ENCODE results near the gene PBLD. TPM values are rescaled to one million over a fixed set of nuclear protein-coding genes. Genes with fewer than 3 reads are reported as not detected.

Gene PBLD
- total RNA-seq, 4 donors from 2014 or later = 5.7 to 9.5 (median 8.0) TPM

- Histone ChIP-seq H3K27ac (no peak overlapping the region), H3K4me3 (no peak overlapping the region), H3K4me1 (no peaks in the 10 kb centered on the region), H3K27me3 (no peaks in the 10 kb centered on the region), H3K36me3 (no peaks in the 10 kb centered on the region), H3K9me3 (no peaks in the 10 kb centered on the region)
- TF ChIP-seq POLR2A (IDR thresholded peaks at IDR 0.05) (no peak), EP300 (IDR thresholded peaks at IDR 0.05) (no peak), POLR2AphosphoS5 (IDR thresholded peaks at IDR 0.05) (no peak), CTCF (IDR thresholded peaks at IDR 0.05) (no peak)
- no peak for ATAC-seq
These were observed 22.2 kb downstream of the PBLD start for GRCh38 chr10:68310531-68310930.

GRCh38 chr10:68305854-68306253 is 26.9 kb downstream of the PBLD start:
- no peak overlapping the region for H3K27ac ChIP-seq
- TF ChIP-seq CTCF (IDR thresholded peaks at IDR 0.05) (no peak), POLR2AphosphoS5 (IDR thresholded peaks at IDR 0.05) (no peak), POLR2A (IDR thresholded peaks at IDR 0.05) (no peak), EP300 (IDR thresholded peaks at IDR 0.05) (no peak)
- no peaks in the 10 kb centered on the region for H3K36me3 ChIP-seq
- no peaks in the 10 kb centered on the region for H3K27me3 ChIP-seq
- peaks cover 0 to 5% (median 4%) of the 10 kb centered on the region in 3 donors for H3K4me1 ChIP-seq
- WGBS, 2 donors (ENCODE audit: low coverage in 1 of 2) = 20 to 30% methylated on average over 1 of the region's 1 CpG
- H3K4me3 ChIP-seq = no peak overlapping the region
- ATAC-seq = no peak
- no peaks in the 10 kb centered on the region for H3K9me3 ChIP-seq

- H3K4me3 ChIP-seq = no peak overlapping the region
- 69 to 80% methylated on average over 6 to 7 of the region's 7 CpGs for WGBS, 2 donors (ENCODE audit: low coverage in 1 of 2)
- TF ChIP-seq POLR2AphosphoS5 (IDR thresholded peaks at IDR 0.05) (no peak), EP300 (IDR thresholded peaks at IDR 0.05) (no peak), CTCF (IDR thresholded peaks at IDR 0.05) (no peak), POLR2A (IDR thresholded peaks at IDR 0.05) (no peak)
These were observed 28.8 kb downstream of the PBLD start for GRCh38 chr10:68303849-68304412.

GRCh38 chr10:68302871-68303270 is 29.9 kb downstream of the PBLD start:
- WGBS, 2 donors (ENCODE audit: low coverage in 1 of 2) = 68 to 85% methylated on average over 5 of the region's 5 CpGs
- H3K27ac ChIP-seq = no peak overlapping the region
- H3K4me1 ChIP-seq = peaks cover 0 to 5% (median 4%) of the 10 kb centered on the region in 3 donors
- no peak for ATAC-seq
- H3K27me3 ChIP-seq = no peaks in the 10 kb centered on the region
- H3K4me3 ChIP-seq = no peak overlapping the region
- H3K36me3 ChIP-seq = no peaks in the 10 kb centered on the region
- no peaks in the 10 kb centered on the region for H3K9me3 ChIP-seq
- TF ChIP-seq CTCF (IDR thresholded peaks at IDR 0.05) = no peak
- TF ChIP-seq POLR2A (IDR thresholded peaks at IDR 0.05) = no peak

More at GRCh38 chr10:68303849-68304412, 28.8 kb downstream of the PBLD start:
- H3K4me1 ChIP-seq = peaks cover 0 to 5% (median 4%) of the 10 kb centered on the region in 3 donors
- H3K27me3 ChIP-seq = no peaks in the 10 kb centered on the region
- no peak overlapping the region for H3K27ac ChIP-seq
- H3K36me3 ChIP-seq = no peaks in the 10 kb centered on the region
- H3K9me3 ChIP-seq = no peaks in the 10 kb centered on the region
- ATAC-seq = no peak

GRCh38 chr10:68302503-68302823 is 30.3 kb downstream of the PBLD start:
- 57 to 79% methylated on average over 1 to 2 of the region's 2 CpGs for WGBS, 2 donors (ENCODE audit: low coverage in 1 of 2)

More at GRCh38 chr10:68302503-68302823, 30.3 kb downstream of the PBLD start:
- Histone ChIP-seq H3K4me1 (peaks cover 0 to 5% (median 4%) of the 10 kb centered on the region in 3 donors), H3K27ac (no peak overlapping the region), H3K27me3 (no peaks in the 10 kb centered on the region), H3K36me3 (no peaks in the 10 kb centered on the region), H3K9me3 (no peaks in the 10 kb centered on the region), H3K4me3 (no peak overlapping the region)
- no peak for TF ChIP-seq CTCF (IDR thresholded peaks at IDR 0.05)
- TF ChIP-seq POLR2AphosphoS5 (IDR thresholded peaks at IDR 0.05) = no peak
- TF ChIP-seq POLR2A (IDR thresholded peaks at IDR 0.05) = no peak
- no peak for TF ChIP-seq EP300 (IDR thresholded peaks at IDR 0.05)
- ATAC-seq = no peak

All from gastroesophageal sphincter (tissue), 4 donors.